Keratinocyte (primary cell): ENCODE results near the gene PITPNC1.

ENCODE experiments used
- CTCF ChIP-seq, 3 experiments: IDR thresholded peaks in 1 of 3; conservative IDR thresholded peaks in 1 of 3; optimal IDR thresholded peaks in 1 of 3; 2 replicates in 2 of 3; 3 replicates in 1 of 3; pipeline versions ENCODE3 to v1.5.1; 2011; ENCODE audit warnings: low read length in 3 of 3, mild to moderate bottlenecking in 3 of 3, moderate library complexity in 2 of 3, control low read depth in 1 of 3, inconsistent platforms in 1 of 3; ENCODE audit not compliant: insufficient read depth in 2 of 3; ENCODE audit errors: extremely low read depth in 1 of 3
- EZH2 ChIP-seq: IDR thresholded peaks from one replicate; pipeline ENCODE4 v1.6.1; 2012; ENCODE audit warnings: inconsistent platforms, mild to moderate bottlenecking, low read length, moderate library complexity

GRCh38 chr17:67413388-67413787 is 36.3 kb downstream of the PITPNC1 start:
- no peak for TF ChIP-seq CTCF (optimal IDR thresholded peaks at IDR 0.05 in 1 of 3, IDR thresholded peaks at IDR 0.05 in 1 of 3, conservative IDR thresholded peaks at IDR 0.05 in 1 of 3; ENCODE audit: extremely low read depth in 1 of 3, insufficient read depth in 2 of 3, low read length in 3 of 3)
- TF ChIP-seq EZH2: no peak
